Upper lobe of right lung (tissue), 1 donor: ENCODE results near the gene SLC16A11. TPM values are rescaled to one million over a fixed set of nuclear protein-coding genes. Genes with fewer than 3 reads are reported as not detected.

Experiments used
- ATAC-seq: fragments of 200-7000 bp; cut with Tn5 transposase; one replicate; pipeline ENCODE4 v1.9.1; 2020; ENCODE audit warnings: mild to moderate bottlenecking, moderate library complexity
- DNase-seq: peaks from one replicate; pipeline ENCODE4 v3.0.0-alpha.2; 2020
- H3K27ac ChIP-seq: fragments of 200-600 bp; one replicate; pipeline ENCODE4 v1.8.0; 2022
- H3K27me3 ChIP-seq: fragments of 200-600 bp; one replicate; pipeline ENCODE4 v1.8.0; 2022; ENCODE audit warnings: mild to moderate bottlenecking
- H3K36me3 ChIP-seq: fragments of 200-600 bp; one replicate; pipeline ENCODE4 v1.8.0; 2022
- H3K4me1 ChIP-seq: fragments of 200-600 bp; one replicate; pipeline ENCODE4 v1.8.0; 2022
- H3K4me3 ChIP-seq: fragments of 200-600 bp; one replicate; pipeline ENCODE4 v1.8.0; 2022; ENCODE audit warnings: mild to moderate bottlenecking
- H3K9me3 ChIP-seq: fragments of 200-600 bp; one replicate; pipeline ENCODE4 v1.8.0; 2022
- CTCF ChIP-seq: fragments of 200-600 bp; IDR thresholded peaks from one replicate; pipeline ENCODE4 v1.8.0; 2022; ENCODE audit warnings: antibody characterized with exemption
- intact Hi-C: fragments of 100-400 bp; cut with DNase I; formaldehyde crosslinking; loops from one replicate; pipeline ENCODE4 v1.11.0; 2022
- total RNA-seq: library from RNA; stranded (reverse); fragmentation: NEBNext Ultra II Directional; extraction: Animal tissue kit (Norgen Biotek cat#: 25700); gene quantifications from one replicate; pipeline ENCODE4 v1.2.1, GENCODE V29; 2021
- donor health status: DM: no; HTN: yes; CAD: no; lungs with severe emphysema.

SLC16A11 gene
- total RNA-seq, 1 donor from 2014 or later: 6.8 TPM

- Histone ChIP-seq H3K4me3 (peak overlapping the region; percentile 55), H3K36me3 (no peaks in the 10 kb centered on the region), H3K27me3 (no peaks in the 10 kb centered on the region), H3K27ac (no peak overlapping the region), H3K4me1 (peaks cover 31% of the 10 kb centered on the region), H3K9me3 (no peaks in the 10 kb centered on the region)
- DNase-seq: no peak
- intact Hi-C loops: no loop called here
- no peak for ATAC-seq
- no peak for TF ChIP-seq CTCF
Measured at GRCh38 chr17:7041607-7042500, 2.0 kb downstream of the SLC16A11 start.

DNA sequence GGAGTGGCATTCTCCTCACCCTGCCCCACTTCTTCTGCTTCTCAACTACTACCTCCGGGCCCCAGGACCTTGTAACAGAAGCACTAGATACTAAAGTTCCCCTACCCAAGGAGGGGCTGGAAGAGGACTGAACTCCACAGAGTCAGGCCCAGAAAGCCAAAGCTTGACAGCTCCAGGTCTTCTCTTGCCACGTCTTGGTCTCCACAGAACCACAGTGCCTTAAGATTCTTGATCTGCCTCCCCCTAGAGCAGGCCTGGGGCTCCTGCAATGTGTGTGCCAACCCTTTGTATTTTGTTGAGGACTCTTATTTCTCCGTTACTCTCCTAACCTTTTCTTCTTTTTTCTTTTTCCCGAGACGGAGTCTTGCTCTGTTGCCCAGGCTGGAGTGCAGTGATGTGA, 4.1 kb downstream of the SLC16A11 start:
- peaks cover 25% of the 10 kb centered on the region for H3K4me1 ChIP-seq
- intact Hi-C loops: no loop called here
- H3K36me3 ChIP-seq: no peaks in the 10 kb centered on the region
- H3K4me3 ChIP-seq: no peak overlapping the region
- ATAC-seq (no peak), DNase-seq (no peak)
- no peaks in the 10 kb centered on the region for H3K9me3 ChIP-seq
- no peaks in the 10 kb centered on the region for H3K27me3 ChIP-seq
- no peak overlapping the region for H3K27ac ChIP-seq
- TF ChIP-seq CTCF: no peak

DNA sequence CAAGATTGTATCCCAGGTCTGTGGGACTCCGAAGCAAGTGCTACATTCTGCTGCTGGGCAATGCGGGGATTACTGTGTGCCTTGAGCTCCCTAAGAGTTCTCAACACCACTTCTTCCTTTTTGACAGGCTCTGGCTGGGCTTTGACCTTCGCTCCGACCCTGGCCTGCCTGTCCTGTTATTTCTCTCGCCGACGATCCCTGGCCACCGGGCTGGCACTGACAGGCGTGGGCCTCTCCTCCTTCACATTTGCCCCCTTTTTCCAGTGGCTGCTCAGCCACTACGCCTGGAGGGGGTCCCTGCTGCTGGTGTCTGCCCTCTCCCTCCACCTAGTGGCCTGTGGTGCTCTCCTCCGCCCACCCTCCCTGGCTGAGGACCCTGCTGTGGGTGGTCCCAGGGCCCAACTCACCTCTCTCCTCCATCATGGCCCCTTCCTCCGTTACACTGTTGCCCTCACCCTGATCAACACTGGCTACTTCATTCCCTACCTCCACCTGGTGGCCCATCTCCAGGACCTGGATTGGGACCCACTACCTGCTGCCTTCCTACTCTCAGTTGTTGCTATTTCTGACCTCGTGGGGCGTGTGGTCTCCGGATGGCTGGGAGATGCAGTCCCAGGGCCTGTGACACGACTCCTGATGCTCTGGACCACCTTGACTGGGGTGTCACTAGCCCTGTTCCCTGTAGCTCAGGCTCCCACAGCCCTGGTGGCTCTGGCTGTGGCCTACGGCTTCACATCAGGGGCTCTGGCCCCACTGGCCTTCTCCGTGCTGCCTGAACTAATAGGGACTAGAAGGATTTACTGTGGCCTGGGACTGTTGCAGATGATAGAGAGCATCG, 5.6 kb downstream of the SLC16A11 start:
- DNase-seq: no peak
- intact Hi-C loops: no loop called here
- TF ChIP-seq CTCF: no peak
- no peak for ATAC-seq
- no peak overlapping the region for H3K4me3 ChIP-seq
- H3K36me3 ChIP-seq: no peaks in the 10 kb centered on the region
- no peak overlapping the region for H3K27ac ChIP-seq
- H3K27me3 ChIP-seq: no peaks in the 10 kb centered on the region
- H3K4me1 ChIP-seq: peaks cover 25% of the 10 kb centered on the region
- no peaks in the 10 kb centered on the region for H3K9me3 ChIP-seq

DNA sequence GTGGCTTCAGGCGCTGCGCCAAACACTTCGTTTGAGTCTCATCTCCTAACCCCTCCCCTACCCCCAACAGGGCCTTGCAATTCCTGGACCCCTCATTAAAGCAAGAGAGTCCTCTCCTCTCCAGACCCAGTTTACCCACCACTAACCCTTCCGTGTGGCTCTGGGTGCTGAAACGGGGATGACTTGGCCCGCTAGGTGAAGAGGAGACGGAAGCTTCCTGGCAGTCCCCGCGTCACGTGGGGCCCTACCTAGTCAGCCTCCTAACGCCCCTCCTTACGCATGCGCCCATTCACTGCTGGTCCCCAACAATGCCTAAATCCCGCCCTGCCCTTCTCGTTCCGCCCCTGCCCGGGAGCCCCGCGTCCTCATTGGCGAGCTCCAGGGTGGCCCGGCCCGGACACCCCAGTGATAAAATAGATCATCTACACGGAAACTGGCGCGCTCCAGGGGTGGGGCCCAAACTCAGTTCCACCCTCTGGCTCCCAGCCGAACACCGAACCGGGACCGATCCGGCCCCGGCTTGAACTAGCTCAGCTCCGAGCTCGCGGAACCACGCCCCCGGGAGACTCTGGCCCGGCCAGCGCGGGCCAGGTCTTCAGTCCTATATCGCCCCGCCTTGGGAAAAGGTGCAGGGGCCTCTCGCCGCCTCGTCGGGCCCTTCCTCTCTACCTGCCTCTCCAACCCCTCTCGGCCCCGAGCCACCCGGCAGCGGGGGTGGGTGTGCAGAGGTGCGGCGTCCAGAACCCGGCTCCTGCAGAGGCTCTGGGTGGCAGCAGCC, 8.1 kb downstream of the SLC16A11 start, which contains the start of gene SLC16A13:
TSS of gene SLC16A13 (plus strand) at position 425 of the 778 bp plus-strand sequence. CDS start 368 bp downstream, outside the sequence.
- Histone ChIP-seq H3K4me3 (peak within 1 kb of the TSS; percentile 76), H3K9me3 (no peaks in the 10 kb centered on the region), H3K27me3 (no peaks in the 10 kb centered on the region), H3K27ac (peak within 1 kb of the TSS; percentile 90), H3K4me1 (peaks cover 13% of the 10 kb centered on the region), H3K36me3 (no peaks in the 10 kb centered on the region)
- intact Hi-C loops: no loop called here
- DNase-seq (peak; percentile 99), ATAC-seq (peak; percentile 97)
- no peak for TF ChIP-seq CTCF

- ATAC-seq: peak; percentile 15
- Histone ChIP-seq H3K27me3 (no peaks in the 10 kb centered on the region), H3K4me1 (peaks cover 14% of the 10 kb centered on the region), H3K27ac (peak overlapping the region; percentile 90), H3K4me3 (peak overlapping the region; percentile 76), H3K9me3 (no peaks in the 10 kb centered on the region), H3K36me3 (no peaks in the 10 kb centered on the region)
- no peak for DNase-seq
- TF ChIP-seq CTCF: no peak
- intact Hi-C loops: no loop called here
Measured at GRCh38 chr17:7034955-7035590, 8.8 kb downstream of the SLC16A11 start.
